Panc1 (cell line): Measurements from ENCODE around the gene APOLD1. TPM values are rescaled to one million over a fixed set of nuclear protein-coding genes. Genes with fewer than 3 reads are reported as not detected.

Experiments used
- ATAC-seq: fragments of 200-7000 bp; cut with Tn5 transposase; 2 replicates; pipeline ENCODE4 v1.9.1; 2020; ENCODE audit warnings: mild to moderate bottlenecking, moderate library complexity
- BruUV-seq: library from RNA; stranded (reverse); fragments of 400-500 nt; replicated peaks from 2 replicates; lab custom pipeline; 2021; lab: Mats Ljungman, UMichigan
- CTCF ChIA-PET: fragments of 300-600 bp; sonication (Branson Sonifier 250); formaldehyde crosslinking; loops from one replicate; lab custom pipeline; 2022; ENCODE audit warnings: antibody characterized with exemption; lab: Charles Lee
- POLR2A ChIA-PET: fragments of 300-600 bp; sonication (Branson Sonifier 250); formaldehyde crosslinking; loops from one replicate; lab custom pipeline; 2022; ENCODE audit warnings: antibody characterized with exemption; lab: Charles Lee
- DNase-seq: peaks from one replicate; pipeline ENCODE4 v3.0.0-alpha.2; 2010; ENCODE audit warnings: low read depth, low spot score
- H3K27ac ChIP-seq: 2 replicates; pipeline ENCODE4 v1.5.1; 2011; ENCODE audit warnings: mild to moderate bottlenecking, low read length, inconsistent platforms
- H3K27me3 ChIP-seq: fragments of 200-500 bp; sonication (Bioruptor generic); 2 replicates; pipeline ENCODE4 v1.6.0; 2014; ENCODE audit warnings: low read length, inconsistent platforms; ENCODE audit not compliant: control insufficient read depth, insufficient read depth
- H3K36me3 ChIP-seq: fragments of 200-500 bp; sonication (Bioruptor generic); 2 replicates; pipeline ENCODE4 v1.5.1; 2014; ENCODE audit warnings: inconsistent platforms, mild to moderate bottlenecking, low read length, moderate library complexity; ENCODE audit not compliant: control insufficient read depth, insufficient read depth
- H3K4me1 ChIP-seq: 2 replicates; pipeline ENCODE4 v1.5.1; 2011; ENCODE audit warnings: inconsistent platforms, mild to moderate bottlenecking, low read length, moderate library complexity; ENCODE audit not compliant: control insufficient read depth, insufficient read depth
- H3K4me3 ChIP-seq, 2 experiments: 2 replicates each; pipeline ENCODE4 v1.5.1; 2011 to 2012; ENCODE audit warnings: low read depth in 2 of 2, low read length in 2 of 2, mild to moderate bottlenecking in 2 of 2, inconsistent platforms in 1 of 2, moderate library complexity in 1 of 2
- H3K9me3 ChIP-seq: fragments of 200-500 bp; sonication (Bioruptor generic); 2 replicates; pipeline ENCODE4 v1.5.1; 2014; ENCODE audit warnings: low read depth, mild to moderate bottlenecking, inconsistent platforms, low read length, moderate library complexity; ENCODE audit not compliant: control insufficient read depth, insufficient read depth
- CTCF ChIP-seq: fragments of 450-650 bp; IDR thresholded peaks from 2 replicates; pipeline ENCODE4 v1.5.1; 2017; ENCODE audit warnings: mild to moderate bottlenecking
- POLR2AphosphoS5 ChIP-seq: IDR thresholded peaks from 2 replicates; pipeline ENCODE4 v1.6.1; 2012; ENCODE audit warnings: mild to moderate bottlenecking, low read depth, low read length, moderate library complexity
- REST ChIP-seq, 2 experiments: IDR thresholded peaks; 2 replicates each; pipeline ENCODE4 v1.6.1; 2011 to 2012; ENCODE audit warnings: low read depth in 2 of 2, control low read depth in 1 of 2, low read length in 1 of 2, mild to moderate bottlenecking in 1 of 2, moderate library complexity in 1 of 2; ENCODE audit not compliant: insufficient read depth in 1 of 2
- SIN3A ChIP-seq: IDR thresholded peaks from 2 replicates; pipeline ENCODE4 v1.6.1; 2012; ENCODE audit warnings: low read depth, mild to moderate bottlenecking, low read length, moderate library complexity, borderline replicate concordance; ENCODE audit not compliant: insufficient read depth
- TCF7L2 ChIP-seq: IDR thresholded peaks from 2 replicates; pipeline ENCODE4 v1.6.1; 2011; ENCODE audit warnings: mild to moderate bottlenecking, low read depth, low read length, inconsistent platforms
- in situ Hi-C: cut with HindIII; loops from 2 replicates; pipeline ENCODE4 v1.10.0; 2016; ENCODE audit warnings: low sequenced_read_pairs, low pct_unique_long_range_greater_than_20kb
- intact Hi-C: fragments of 100-400 bp; cut with micrococcal nuclease; formaldehyde crosslinking; loops from one replicate; pipeline ENCODE4 v1.10.0; 2022; ENCODE audit not compliant: unreplicated experiment
- total RNA-seq: library from RNA; stranded (reverse); gene quantifications from one replicate; pipeline ENCODE4 v1.2.1, GENCODE V29; 2021; ENCODE audit not compliant: unreplicated experiment

Gene APOLD1
- total RNA-seq, 1 experiment from 2014 or later, result 4.1 TPM

- H3K4me3 ChIP-seq, result no peak overlapping the region
- intact Hi-C loops, result loop anchor here (1.0 kb wide), 1 partner anchor 55 kb away; no protein-coding TSS in a partner anchor
- ATAC-seq, result peak; percentile 53
- peak overlapping the region; percentile 93 for H3K27ac ChIP-seq
- in situ Hi-C loops, result no loop called here
- H3K36me3 ChIP-seq, result peaks cover 6% of the 10 kb centered on the region; the same call in 1 of the 2 replicates
- no peaks in the 10 kb centered on the region for H3K9me3 ChIP-seq
- TF ChIP-seq TCF7L2 (no peak), CTCF (peak; percentile 70; the same call in 1 of the 2 replicates), REST (IDR thresholded peaks at IDR 0.05; ENCODE audit: insufficient read depth in 1 of 2, low read depth in 2 of 2, low read length in 1 of 2) (no peak), POLR2AphosphoS5 (no peak), SIN3A (no peak)
- H3K27me3 ChIP-seq, result no peaks in the 10 kb centered on the region
- peak; percentile 71 for DNase-seq
- peaks cover 61% of the 10 kb centered on the region for H3K4me1 ChIP-seq
- CTCF ChIA-PET, result interaction anchor here (0.5 to 0.7 kb wide), 3 partner anchors 35 to 59 kb away, joined by 3 to 12 read pairs (median 6); no protein-coding TSS in a partner anchor
- BruUV-seq, result no TSS peak
- POLR2A ChIA-PET, result interaction anchor here (0.6 to 0.9 kb wide), 6 partner anchors 13 to 65 kb away, joined by 3 to 18 read pairs (median 6); no protein-coding TSS in a partner anchor
These were observed 51.8 kb downstream of the APOLD1 start for GRCh38 chr12:12837025-12837812.

- H3K27me3 ChIP-seq, result no peaks in the 10 kb centered on the region
- POLR2A ChIA-PET, result interaction anchor here (0.6 to 0.9 kb wide), 4 partner anchors 13 to 64 kb away, joined by 4 to 18 read pairs (median 10); no protein-coding TSS in a partner anchor
- in situ Hi-C loops, result no loop called here
These were observed 52.3 kb downstream of the APOLD1 start for GRCh38 chr12:12837813-12838153.

More at GRCh38 chr12:12837813-12838153, 52.3 kb downstream of the APOLD1 start:
- H3K36me3 ChIP-seq, result peaks cover 6% of the 10 kb centered on the region; the same call in 1 of the 2 replicates
- H3K4me3 ChIP-seq, result no peak overlapping the region
- no TSS peak for BruUV-seq
- no peaks in the 10 kb centered on the region for H3K9me3 ChIP-seq
- H3K27ac ChIP-seq, result peak overlapping the region; percentile 93
- DNase-seq (no peak), ATAC-seq (no peak)
- TF ChIP-seq TCF7L2, result no peak
- no peak for TF ChIP-seq REST (IDR thresholded peaks at IDR 0.05; ENCODE audit: insufficient read depth in 1 of 2, low read depth in 2 of 2, low read length in 1 of 2)
- TF ChIP-seq SIN3A, result no peak
- TF ChIP-seq CTCF, result no peak
- TF ChIP-seq POLR2AphosphoS5, result no peak
- intact Hi-C loops, result loop anchor here (1.0 kb wide), 1 partner anchor 55 kb away; no protein-coding TSS in a partner anchor
- peaks cover 65% of the 10 kb centered on the region for H3K4me1 ChIP-seq
- CTCF ChIA-PET, result no interaction called here
